HepG2 (cell line): ENCODE data around the gene KIF17. TPM values are rescaled to one million over a fixed set of nuclear protein-coding genes. Genes with fewer than 3 reads are reported as not detected.

Source experiments
- AKAP8 ChIP-seq: sonication (generic); formaldehyde crosslinking; IDR thresholded peaks from 2 replicates; pipeline ENCODE4 v1.5.1; 2020; ENCODE audit warnings: mild to moderate bottlenecking, missing genetic modification reagents
- ATF3 ChIP-seq: sonication (generic); formaldehyde crosslinking; IDR thresholded peaks from 2 replicates; pipeline ENCODE4 v1.4.0; 2020; ENCODE audit warnings: missing genetic modification reagents
- ATF4 ChIP-seq, 2 experiments: fragments of 450-650 bp in 1 of 2; sonication (generic) in 1 of 2; formaldehyde crosslinking; IDR thresholded peaks; 2 replicates each; pipeline versions ENCODE4 v1.5.0 to v1.8.0; 2020 to 2022; ENCODE audit warnings: mild to moderate bottlenecking in 1 of 2, missing genetic modification reagents in 1 of 2
- CCDC6 ChIP-seq: sonication (generic); formaldehyde crosslinking; IDR thresholded peaks from 2 replicates; pipeline ENCODE4 v1.8.1; 2022; ENCODE audit warnings: mild to moderate bottlenecking, missing genetic modification reagents, moderate library complexity
- DDIT3 ChIP-seq: sonication (generic); formaldehyde crosslinking; IDR thresholded peaks from 2 replicates; pipeline ENCODE4 v1.4.0; 2020; ENCODE audit warnings: mild to moderate bottlenecking, missing genetic modification reagents
- DNMT3B ChIP-seq: conservative IDR thresholded peaks from 2 replicates; pipeline ENCODE4 v1.6.1; 2016; ENCODE audit warnings: missing biosample characterization, control low read depth
- FOXJ3 ChIP-seq: sonication (generic); formaldehyde crosslinking; IDR thresholded peaks from 2 replicates; pipeline ENCODE4 v1.4.0; 2020; ENCODE audit warnings: missing genetic modification reagents, mild to moderate bottlenecking, borderline replicate concordance
- HOXA7 ChIP-seq: sonication (generic); formaldehyde crosslinking; IDR thresholded peaks from 2 replicates; pipeline ENCODE4 v1.8.1; 2022; ENCODE audit warnings: mild to moderate bottlenecking, missing genetic modification reagents, moderate library complexity
- IKZF5 ChIP-seq: IDR thresholded peaks from 2 replicates; pipeline ENCODE4 v1.6.1; 2018; ENCODE audit warnings: missing genetic modification reagents, mild to moderate bottlenecking, missing compliant biosample characterization
- MBNL3 ChIP-seq: fragments of 250-450 bp; sonication (Bioruptor Pico); conservative IDR thresholded peaks from 2 replicates; pipeline ENCODE4 v1.8.0; 2022; ENCODE audit warnings: mild to moderate bottlenecking, inconsistent platforms
- MLX ChIP-seq: IDR thresholded peaks from 2 replicates; pipeline ENCODE4 v1.6.1; 2016
- PREB ChIP-seq: sonication (generic); formaldehyde crosslinking; IDR thresholded peaks from 2 replicates; pipeline ENCODE4 v1.4.0; 2020; ENCODE audit warnings: missing genetic modification reagents
- PRPF4 ChIP-seq: fragments of 200-400 bp; formaldehyde crosslinking; IDR thresholded peaks from 2 replicates; pipeline ENCODE4 v1.6.1; 2016; ENCODE audit warnings: low read length, low read depth; ENCODE audit not compliant: poor library complexity, severe bottlenecking
- REXO4 ChIP-seq: sonication (generic); formaldehyde crosslinking; IDR thresholded peaks from 2 replicates; pipeline ENCODE4 v1.8.0; 2022; ENCODE audit warnings: missing genetic modification reagents, mild to moderate bottlenecking, borderline replicate concordance
- SMAD9 ChIP-seq: sonication (generic); formaldehyde crosslinking; IDR thresholded peaks from 2 replicates; pipeline ENCODE4 v1.5.1; 2020; ENCODE audit warnings: mild to moderate bottlenecking, missing genetic modification reagents
- THAP7 ChIP-seq: sonication (generic); formaldehyde crosslinking; IDR thresholded peaks from 2 replicates; pipeline ENCODE4 v1.8.1; 2023; ENCODE audit warnings: mild to moderate bottlenecking, missing genetic modification reagents
- ZBTB1 ChIP-seq: sonication (generic); formaldehyde crosslinking; IDR thresholded peaks from 2 replicates; pipeline ENCODE4 v1.4.0; 2020; ENCODE audit warnings: missing genetic modification reagents, borderline replicate concordance
- ZNF12 ChIP-seq: sonication (generic); formaldehyde crosslinking; IDR thresholded peaks from 2 replicates; pipeline ENCODE4 v1.5.0; 2020; ENCODE audit warnings: missing genetic modification reagents
- ZNF251 ChIP-seq: sonication (generic); formaldehyde crosslinking; IDR thresholded peaks from 2 replicates; pipeline ENCODE4 v1.9.0; 2021; ENCODE audit warnings: mild to moderate bottlenecking, missing genetic modification reagents
- ZNF580 ChIP-seq: IDR thresholded peaks from 2 replicates; pipeline ENCODE4 v1.6.1; 2016; ENCODE audit warnings: low read depth, borderline replicate concordance
- ZNF607 ChIP-seq: sonication (generic); formaldehyde crosslinking; IDR thresholded peaks from 2 replicates; pipeline ENCODE4 v1.5.1; 2020; ENCODE audit warnings: missing genetic modification reagents, mild to moderate bottlenecking, borderline replicate concordance
- ZNF772 ChIP-seq: sonication (generic); formaldehyde crosslinking; IDR thresholded peaks from 2 replicates; pipeline ENCODE4 v1.5.0; 2020; ENCODE audit warnings: mild to moderate bottlenecking, missing genetic modification reagents
- polyA plus RNA-seq, 8 experiments: library from polyadenylated mRNA; depleted of rRNA in 3 of 8; stranded (reverse) in 7 of 8; unstranded in 1 of 8; fragments of >200 nt; fragmentation: Illumina TruSeq in 4 of 8; extraction: Trizol in 4 of 8; gene quantifications; 2 replicates each; pipeline versions ENCODE4 v1.2.1 to v1.2.3, GENCODE V29; 2011 to 2016; ENCODE audit warnings: low read depth in 4 of 8, missing spikeins in 1 of 8, mixed read lengths in 1 of 8; ENCODE audit not compliant: insufficient read depth in 1 of 8
- total RNA-seq, 5 experiments: library from RNA; depleted of rRNA; stranded (reverse); fragments of >200 nt; fragmentation: Illumina TruSeq; extraction: Trizol; gene quantifications; 2 replicates each; pipeline ENCODE4 v1.2.3, GENCODE V29; 2016; ENCODE audit warnings: low read depth in 1 of 5

Gene KIF17
- total and polyA plus RNA-seq, 2 of the 13 experiments (the other 11 are each of a cell fraction or from before 2014, with no cell fraction given) = 0.24 to 0.44 TPM

- TF ChIP-seq IKZF5 (CRISPR knock-in tag) = no peak; the same call in 1 of the 2 replicates
- TF ChIP-seq ZNF12 (CRISPR knock-in tag) = 0 out of 2 replicates have a peak, but pooled peaks have one; percentile 34
- no peak for TF ChIP-seq PRPF4
- TF ChIP-seq FOXJ3 (CRISPR knock-in tag) = no peak
- TF ChIP-seq MLX (CRISPR knock-in tag) = peak; percentile 28; the same call in 1 of the 2 replicates
- TF ChIP-seq ATF3 = no peak
- TF ChIP-seq ZNF251 (CRISPR knock-in tag) = no peak
- no peak for TF ChIP-seq MBNL3 (CRISPR knock-in tag)
- TF ChIP-seq ZNF772 = peak; percentile 64; the same call in 1 of the 2 replicates
- no peak for TF ChIP-seq AKAP8 (CRISPR knock-in tag)
- TF ChIP-seq THAP7 = no peak
- no peak for TF ChIP-seq SMAD9
- no peak for TF ChIP-seq REXO4 (CRISPR knock-in tag)
- TF ChIP-seq ZNF580 = 0 out of 2 replicates have a peak, but pooled peaks have one; percentile 68
- peak; percentile 30; the same call in 1 of the 2 replicates for TF ChIP-seq CCDC6 (CRISPR knock-in tag)
- no peak for TF ChIP-seq DDIT3 (CRISPR knock-in tag)
- no peak for TF ChIP-seq ZBTB1 (CRISPR knock-in tag)
- peak in 1 of 2 experiments; percentile 49; a peak in 1 of 4 replicates for TF ChIP-seq ATF4 (CRISPR knock-in tag; IDR thresholded peaks at IDR 0.05)
- no peak for TF ChIP-seq PREB (CRISPR knock-in tag)
- no peak for TF ChIP-seq HOXA7 (CRISPR knock-in tag)
- TF ChIP-seq ZNF607 (CRISPR knock-in tag) = peak; percentile 59; the same call in 1 of the 2 replicates
- no peak for TF ChIP-seq DNMT3B (CRISPR knock-in tag)
Observed at GRCh38 chr1:20633190-20634064, 84.4 kb downstream of the KIF17 start, which contains the start of gene PINK1 (continued).
